ENCODE measurements around the gene MVB12B. TPM values are rescaled to one million over a fixed set of nuclear protein-coding genes. Genes with fewer than 3 reads are reported as not detected.
A peak's percentile ranks its signal among the peaks of the same experiment; 100 is the strongest.

The MVB12B gene
- total and polyA plus RNA-seq, 8 donors = 2.6 to 6.7 (median 4.0) TPM

- FAIRE-seq (no peak), DNase-seq (no peak), ATAC-seq (no peak)
- WGBS, 2 donors = 85 to 89% methylated on average over 27 of the region's 27 CpGs
- intact Hi-C loops (cut with DNase I) = loop anchor here in 2 of 3 donors (10.0 kb wide), 2 partner anchors 48 to 268 kb away; no protein-coding TSS in a partner anchor
- H3K9me3 ChIP-seq = no peaks in the 10 kb centered on the region
- no peak overlapping the region for H3K27ac ChIP-seq
- no peak for TF ChIP-seq CTCF (IDR thresholded peaks at IDR 0.05)
- H3K4me3 ChIP-seq = no peak overlapping the region
- H3K4me1 ChIP-seq = no peaks in the 10 kb centered on the region
- peaks cover 0 to 4% (median 0%) of the 10 kb centered on the region in 3 donors for H3K36me3 ChIP-seq
- no peaks in the 10 kb centered on the region for H3K27me3 ChIP-seq
Measured at GRCh38 chr9:126506361-126507317, 180.0 kb downstream of the MVB12B start.

GRCh38 chr9:126507318-126508109, 180.9 kb downstream of the MVB12B start:
- Histone ChIP-seq H3K36me3 (peaks cover 0 to 4% (median 0%) of the 10 kb centered on the region in 3 donors), H3K27ac (no peak overlapping the region), H3K9me3 (no peaks in the 10 kb centered on the region), H3K4me1 (no peaks in the 10 kb centered on the region), H3K4me3 (no peak overlapping the region), H3K27me3 (no peaks in the 10 kb centered on the region)
- intact Hi-C loops (cut with DNase I) = loop anchor here in 2 of 3 donors (10.0 kb wide), 2 partner anchors 47 to 267 kb away; no protein-coding TSS in a partner anchor
- FAIRE-seq (no peak), DNase-seq (peak in 1 of 6 donors; percentile 18), ATAC-seq (no peak)
- TF ChIP-seq CTCF (IDR thresholded peaks at IDR 0.05) = no peak
- WGBS, 2 donors = 87% methylated on average over 24 to 26 of the region's 26 CpGs

DNA sequence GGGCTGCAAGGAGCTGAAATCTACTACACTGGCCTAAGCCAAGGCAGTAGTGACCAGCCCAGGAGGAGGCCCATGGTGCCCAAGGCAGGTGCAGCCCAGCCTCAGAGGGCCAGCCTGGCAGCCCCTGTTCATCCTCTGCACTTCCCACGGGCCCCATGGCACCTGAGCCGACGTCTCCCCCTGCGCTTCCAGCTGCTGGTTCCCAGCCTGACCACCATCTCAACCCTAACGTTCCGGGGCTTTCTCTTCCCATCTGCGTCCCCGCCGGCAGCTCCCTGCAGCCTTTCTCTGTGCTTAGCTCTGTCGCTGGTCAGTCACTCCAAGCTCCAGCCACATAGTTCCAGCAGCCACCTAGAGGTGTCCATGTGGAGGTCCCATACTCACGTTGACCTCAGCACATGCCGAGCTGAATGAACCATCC, 181.6 kb downstream of the MVB12B start:
- peak in 1 of 6 donors; percentile 52 for DNase-seq
- ATAC-seq = no peak
- H3K4me3 ChIP-seq = no peak overlapping the region
- 74% methylated on average over 12 of the region's 12 CpGs for WGBS, 2 donors
- no peak overlapping the region for H3K27ac ChIP-seq
- no peak for FAIRE-seq
- H3K27me3 ChIP-seq = no peaks in the 10 kb centered on the region
- intact Hi-C loops (cut with DNase I) = loop anchor here in 2 of 3 donors (10.0 kb wide), 2 partner anchors 47 to 267 kb away; no protein-coding TSS in a partner anchor
- no peak for TF ChIP-seq CTCF (IDR thresholded peaks at IDR 0.05)
- H3K9me3 ChIP-seq = no peaks in the 10 kb centered on the region
- no peaks in the 10 kb centered on the region for H3K4me1 ChIP-seq
- H3K36me3 ChIP-seq = peaks cover 0 to 4% (median 0%) of the 10 kb centered on the region in 3 donors

DNA sequence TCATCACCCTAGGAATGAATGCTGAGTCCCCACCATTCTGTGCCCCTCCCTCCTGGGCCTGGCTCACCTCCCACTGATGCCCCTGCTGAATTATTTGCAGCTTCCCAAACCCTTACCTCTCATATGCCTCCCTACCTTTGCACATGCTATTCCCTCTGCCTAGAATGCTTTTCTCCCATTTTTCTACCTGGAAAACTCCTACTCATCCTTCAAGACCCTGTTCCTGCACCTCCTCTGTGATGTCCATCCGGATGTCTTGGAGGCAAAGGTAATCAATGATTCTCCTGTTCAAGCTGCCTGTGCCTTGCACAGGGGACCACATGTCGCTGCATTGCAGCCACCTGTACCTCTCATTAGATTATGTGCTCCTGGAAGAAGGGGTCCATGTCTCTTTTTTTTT, 182.3 kb downstream of the MVB12B start:
- TF ChIP-seq CTCF (IDR thresholded peaks at IDR 0.05) = no peak
- DNase-seq (no peak), ATAC-seq (no peak), FAIRE-seq (no peak)
- Histone ChIP-seq H3K9me3 (no peaks in the 10 kb centered on the region), H3K4me3 (no peak overlapping the region), H3K27ac (no peak overlapping the region), H3K36me3 (peaks cover 0 to 2% (median 0%) of the 10 kb centered on the region in 3 donors), H3K27me3 (no peaks in the 10 kb centered on the region), H3K4me1 (no peaks in the 10 kb centered on the region)
- 89 to 94% methylated on average over 2 of the region's 2 CpGs for WGBS, 2 donors
- intact Hi-C loops (cut with DNase I) = loop anchor here in 2 of 3 donors (10.0 kb wide), 2 partner anchors 46 to 266 kb away; no protein-coding TSS in a partner anchor
